Ramos (cell line): Measurements from ENCODE around the gene MTA1.

Experiments
- in situ Hi-C: fragments of 300-500 bp; cut with MboI; formaldehyde crosslinking; loops from one replicate; pipeline ENCODE4 v1.14.3; 2022; ENCODE audit warnings: low sequenced_read_pairs; ENCODE audit not compliant: unreplicated experiment

Gene MTA1

DNA sequence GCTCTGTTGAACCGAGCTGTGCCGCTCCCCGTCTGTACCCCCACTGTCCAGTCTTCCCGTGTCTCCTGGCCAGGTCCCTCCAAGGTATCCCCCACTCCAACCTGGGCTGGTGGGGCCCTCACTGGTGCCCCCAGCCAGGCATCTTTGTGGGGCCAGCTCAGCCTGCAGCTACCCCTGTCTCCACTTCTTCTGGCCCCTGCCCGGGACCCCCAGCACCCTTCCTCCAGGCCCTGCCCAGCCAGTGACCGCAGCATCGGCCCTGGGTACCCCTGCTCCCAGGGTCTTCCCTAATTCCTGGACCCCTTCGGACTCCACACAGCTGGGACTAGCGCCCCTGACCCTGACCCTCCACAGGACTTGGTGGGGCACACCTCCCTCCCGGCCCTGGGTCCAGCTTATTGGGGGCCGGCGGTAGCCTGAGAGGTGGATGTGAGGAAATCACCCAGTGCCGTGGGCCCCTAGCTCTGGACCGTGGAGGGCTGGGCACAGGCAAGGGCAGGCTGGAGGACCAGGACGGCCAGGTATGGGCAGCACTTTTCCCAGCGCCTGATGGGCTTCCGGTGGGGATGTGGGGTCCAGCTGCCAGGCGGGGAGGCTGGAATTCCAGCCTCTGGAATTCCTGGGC lies 63.0 kb downstream of the MTA1 start:
- in situ Hi-C loops: no loop called here

DNA sequence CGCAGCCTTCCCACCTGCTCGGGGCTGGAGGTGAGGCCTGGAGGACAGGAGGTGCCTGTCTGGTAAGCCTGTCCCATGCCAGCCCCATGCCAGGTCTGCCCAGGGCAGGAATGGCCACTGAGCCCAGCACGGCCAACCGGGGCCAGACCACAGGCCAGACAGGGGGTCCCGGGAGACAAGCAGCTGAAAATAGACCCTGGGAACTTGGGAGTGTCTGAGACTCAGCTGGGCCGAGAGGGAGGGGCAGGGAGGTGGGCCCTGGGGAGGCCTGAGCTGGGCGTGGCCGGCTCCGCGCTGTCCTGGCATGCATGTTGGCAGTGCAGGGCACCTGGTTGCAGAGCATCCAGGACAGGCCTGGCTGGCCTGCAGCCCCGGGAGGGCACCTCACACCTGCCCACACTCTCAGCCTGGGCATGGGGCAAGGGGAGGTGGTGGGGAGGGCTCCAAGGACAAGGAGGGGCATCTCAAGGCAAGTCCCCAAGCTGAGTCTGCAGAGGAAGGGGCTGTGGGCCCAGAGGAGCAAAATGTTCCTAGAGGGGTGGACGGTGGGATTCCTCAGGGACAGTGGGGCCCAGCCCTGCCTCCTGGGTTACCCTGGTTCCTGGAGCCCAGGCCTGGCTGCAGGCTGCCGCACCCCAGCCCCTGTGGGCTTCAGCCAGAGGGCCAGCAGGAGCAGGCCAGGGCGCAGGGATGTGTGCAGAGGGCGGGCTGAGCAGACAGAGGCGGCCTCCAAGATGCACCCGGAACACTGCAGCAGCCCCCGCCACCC lies 63.9 kb downstream of the MTA1 start:
- in situ Hi-C loops: no loop called here

DNA sequence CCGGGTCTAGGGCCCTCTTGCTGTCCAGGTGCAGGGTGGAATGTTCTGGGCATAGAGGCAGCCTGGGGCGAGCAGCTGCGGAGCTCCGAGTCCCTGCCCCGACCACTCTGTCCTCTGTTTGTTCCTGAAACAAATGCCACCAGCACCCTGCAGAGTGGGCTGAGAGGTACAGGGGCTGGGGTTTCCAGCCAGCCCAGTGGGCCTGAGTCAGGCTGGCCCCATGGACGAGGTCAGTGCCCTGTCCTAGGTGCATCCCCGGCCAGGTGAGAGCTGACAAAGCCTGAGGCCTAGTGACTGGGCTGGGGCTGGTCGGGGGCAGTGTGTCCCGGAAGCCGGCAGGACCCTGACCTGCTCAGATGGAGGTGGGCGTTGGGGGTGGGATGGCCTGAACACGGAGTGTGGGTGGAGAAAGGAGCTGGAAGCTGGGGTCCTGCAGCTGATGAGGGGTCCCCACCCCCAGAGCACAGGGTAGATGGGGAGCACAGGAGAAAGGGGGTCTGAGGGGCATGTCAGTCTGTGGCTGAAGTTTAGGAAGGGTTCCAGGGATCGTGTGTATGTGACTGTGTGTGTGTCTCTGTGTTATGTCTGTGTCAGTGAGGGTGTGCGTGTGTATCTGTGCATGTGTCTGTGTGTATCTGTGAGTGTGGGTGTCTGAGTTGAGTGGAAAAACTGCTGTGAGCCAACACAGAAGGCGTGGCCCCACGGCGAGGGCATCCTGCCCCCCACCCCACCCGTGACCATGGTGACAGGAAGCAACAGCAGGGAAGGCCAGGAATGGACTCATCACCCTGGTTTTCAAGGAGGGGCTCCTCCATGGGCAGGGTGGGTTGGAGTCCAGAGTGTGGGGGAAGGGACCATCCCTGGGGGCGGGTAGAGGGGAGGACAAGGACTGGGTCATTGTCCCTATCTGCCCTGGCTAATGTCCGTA lies 64.7 kb downstream of the MTA1 start:
- in situ Hi-C loops: no loop called here

DNA sequence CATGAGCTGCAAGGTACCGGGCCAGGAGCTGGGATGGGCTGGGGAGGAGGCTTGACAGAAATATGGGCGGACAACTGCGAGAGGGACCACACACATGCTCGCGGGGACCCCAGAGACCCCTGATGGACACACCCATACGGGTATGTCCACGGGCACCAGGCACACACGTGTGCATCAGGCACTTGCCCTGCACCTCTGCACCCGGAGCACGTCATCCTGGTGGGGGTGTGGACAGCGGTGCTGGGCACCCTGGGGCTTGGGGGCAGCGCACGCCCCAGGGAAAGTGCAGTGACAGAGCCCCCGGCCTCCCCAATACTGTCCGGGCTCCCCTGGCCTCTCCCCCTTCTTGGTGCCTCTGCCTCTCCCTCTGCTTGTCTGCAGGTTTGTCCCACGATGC lies 65.4 kb downstream of the MTA1 start:
- in situ Hi-C loops: no loop called here

DNA sequence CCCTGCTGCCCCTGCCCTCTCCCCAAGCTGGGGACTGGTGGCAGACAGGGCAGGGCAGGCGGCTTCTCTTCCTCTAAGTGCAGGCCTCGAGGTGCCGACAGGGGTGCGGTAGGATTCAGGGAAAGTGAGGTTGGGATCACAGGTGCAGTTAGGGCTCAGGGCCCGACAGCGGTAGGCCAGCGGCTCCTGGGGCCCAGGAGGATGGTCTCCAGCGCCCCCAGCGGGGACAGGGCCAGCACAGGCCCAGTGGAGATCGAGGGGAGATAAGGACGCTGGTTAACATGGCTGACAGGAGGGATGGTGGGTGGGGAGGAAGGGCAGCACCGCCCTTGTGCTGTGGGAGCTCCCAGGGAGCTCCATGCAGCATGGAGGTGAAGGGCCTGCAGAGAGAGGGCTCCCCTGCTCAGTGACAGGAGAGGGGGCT lies 66.1 kb downstream of the MTA1 start:
- in situ Hi-C loops: no loop called here

DNA sequence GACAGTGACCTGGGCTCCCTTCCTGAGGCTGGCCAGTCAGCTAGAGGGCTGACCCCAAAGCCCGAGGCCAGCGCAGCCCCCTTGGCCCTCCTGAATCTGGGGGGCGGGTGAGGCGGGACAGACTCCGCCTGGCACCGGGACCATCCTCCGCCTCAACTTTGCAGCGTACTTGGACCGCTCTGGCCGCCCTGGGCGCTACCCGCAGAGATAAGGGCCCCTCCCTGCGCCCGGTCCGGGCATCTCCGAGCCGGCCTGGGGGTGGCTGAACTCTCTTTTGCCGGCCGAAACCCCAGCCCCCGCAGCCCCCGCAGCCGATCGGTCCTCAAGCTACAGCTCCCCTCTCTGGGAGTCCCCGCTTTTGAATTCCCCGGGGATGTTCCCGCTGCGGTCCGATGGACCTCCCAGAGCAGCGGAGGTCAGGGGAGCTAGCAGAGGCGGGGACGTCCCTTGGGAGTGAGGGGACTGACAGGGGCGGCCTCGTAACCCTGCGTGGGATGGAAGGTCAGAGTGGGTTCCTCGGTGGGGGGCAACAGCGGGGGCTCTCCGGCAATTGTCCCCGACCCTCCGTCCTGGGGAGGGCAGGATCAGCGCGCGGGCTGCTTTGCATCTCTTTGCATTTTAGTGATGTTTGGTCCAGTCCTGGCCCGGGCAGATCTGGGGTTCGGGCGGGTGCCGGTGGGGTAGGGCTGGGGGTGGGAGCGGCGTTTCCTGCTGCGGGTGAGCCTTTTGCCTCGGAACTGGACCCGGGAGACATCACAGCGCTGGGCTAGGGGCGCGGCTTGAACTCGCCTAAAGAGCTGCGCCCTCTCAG lies 66.7 kb downstream of the MTA1 start, which contains the start of gene CRIP1:
TSS of gene CRIP1 (plus strand) at position 724 of the 811 bp plus-strand sequence. CDS start 374 bp downstream, outside the sequence.
- in situ Hi-C loops: no loop called here

DNA sequence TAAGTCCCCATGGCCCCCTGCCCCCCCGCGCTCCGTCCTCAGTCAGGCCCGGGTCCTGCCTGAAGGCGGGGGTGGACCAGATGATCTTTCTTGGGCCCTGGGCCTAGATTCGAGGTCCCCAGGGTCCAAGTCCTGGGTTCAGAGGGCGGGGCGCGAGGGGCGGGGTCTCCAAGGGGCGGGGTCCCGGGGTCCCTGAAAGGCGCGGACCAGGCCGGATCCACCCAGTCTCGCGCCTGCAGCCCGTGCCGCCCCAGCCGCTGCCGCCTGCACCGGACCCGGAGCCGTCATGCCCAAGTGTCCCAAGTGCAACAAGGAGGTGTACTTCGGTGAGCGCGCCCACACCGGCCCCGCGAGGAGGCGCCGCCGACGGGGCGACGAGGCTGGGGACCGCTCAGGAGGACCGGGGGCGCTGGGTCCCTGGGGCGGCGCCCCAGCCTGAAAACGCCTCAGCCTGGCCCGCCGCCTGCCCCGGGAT lies 67.4 kb downstream of the MTA1 start:
- in situ Hi-C loops: no loop called here

DNA sequence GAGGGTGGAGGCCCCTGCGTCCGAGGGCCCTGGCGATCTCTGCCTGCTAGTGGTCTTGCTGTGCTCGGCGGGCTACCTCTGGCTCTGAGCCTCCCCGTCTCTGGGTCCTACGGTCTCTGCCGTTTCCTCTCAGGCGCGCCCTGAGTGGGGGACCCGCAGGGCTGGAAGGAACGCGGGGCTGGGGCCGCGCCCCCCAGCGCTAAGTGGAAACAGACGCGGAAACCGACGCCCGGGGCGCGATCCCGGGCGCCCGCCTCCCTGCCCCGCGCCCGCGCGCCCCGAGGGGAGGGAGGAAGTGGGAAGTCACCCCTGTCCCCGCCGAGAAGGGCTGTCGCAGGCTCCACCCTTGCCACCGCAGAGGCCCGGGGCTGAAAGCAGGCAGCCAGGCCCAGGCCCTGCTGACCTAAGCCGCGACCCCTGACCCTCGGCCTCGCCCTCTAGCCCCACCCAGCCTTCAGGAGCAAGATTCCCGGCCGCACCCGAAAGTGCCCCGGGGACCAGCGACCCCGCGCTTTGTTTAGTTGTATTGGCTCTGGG lies 67.9 kb downstream of the MTA1 start:
- in situ Hi-C loops: no loop called here

DNA sequence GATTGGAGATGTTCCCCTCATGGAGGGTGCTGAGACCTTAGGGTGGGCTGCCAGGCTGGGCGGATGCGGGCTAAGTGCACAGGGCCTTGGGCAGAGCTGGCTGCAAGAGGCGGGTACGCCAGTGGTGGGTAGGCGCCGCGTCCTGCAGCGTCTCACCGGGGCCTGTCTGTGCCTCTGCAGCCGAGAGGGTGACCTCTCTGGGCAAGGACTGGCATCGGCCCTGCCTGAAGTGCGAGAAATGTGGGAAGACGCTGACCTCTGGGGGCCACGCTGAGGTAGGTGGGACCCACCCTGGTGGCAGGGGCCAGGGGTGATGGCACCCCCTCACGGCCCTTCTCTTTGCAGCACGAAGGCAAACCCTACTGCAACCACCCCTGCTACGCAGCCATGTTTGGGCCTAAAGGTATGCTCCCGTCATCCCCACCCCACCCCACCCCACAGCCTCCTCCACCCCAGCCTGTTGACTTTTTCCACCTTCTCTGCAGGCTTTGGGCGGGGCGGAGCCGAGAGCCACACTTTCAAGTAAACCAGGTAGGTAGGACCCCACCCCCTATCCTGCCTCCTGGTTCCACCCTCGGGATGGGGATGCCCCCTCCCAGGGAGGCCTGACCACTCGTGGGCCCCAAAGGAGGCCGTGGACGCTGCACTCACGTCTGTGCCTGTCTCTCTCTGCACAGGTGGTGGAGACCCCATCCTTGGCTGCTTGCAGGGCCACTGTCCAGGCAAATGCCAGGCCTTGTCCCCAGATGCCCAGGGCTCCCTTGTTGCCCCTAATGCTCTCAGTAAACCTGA lies 68.6 kb downstream of the MTA1 start:
- in situ Hi-C loops: no loop called here

DNA sequence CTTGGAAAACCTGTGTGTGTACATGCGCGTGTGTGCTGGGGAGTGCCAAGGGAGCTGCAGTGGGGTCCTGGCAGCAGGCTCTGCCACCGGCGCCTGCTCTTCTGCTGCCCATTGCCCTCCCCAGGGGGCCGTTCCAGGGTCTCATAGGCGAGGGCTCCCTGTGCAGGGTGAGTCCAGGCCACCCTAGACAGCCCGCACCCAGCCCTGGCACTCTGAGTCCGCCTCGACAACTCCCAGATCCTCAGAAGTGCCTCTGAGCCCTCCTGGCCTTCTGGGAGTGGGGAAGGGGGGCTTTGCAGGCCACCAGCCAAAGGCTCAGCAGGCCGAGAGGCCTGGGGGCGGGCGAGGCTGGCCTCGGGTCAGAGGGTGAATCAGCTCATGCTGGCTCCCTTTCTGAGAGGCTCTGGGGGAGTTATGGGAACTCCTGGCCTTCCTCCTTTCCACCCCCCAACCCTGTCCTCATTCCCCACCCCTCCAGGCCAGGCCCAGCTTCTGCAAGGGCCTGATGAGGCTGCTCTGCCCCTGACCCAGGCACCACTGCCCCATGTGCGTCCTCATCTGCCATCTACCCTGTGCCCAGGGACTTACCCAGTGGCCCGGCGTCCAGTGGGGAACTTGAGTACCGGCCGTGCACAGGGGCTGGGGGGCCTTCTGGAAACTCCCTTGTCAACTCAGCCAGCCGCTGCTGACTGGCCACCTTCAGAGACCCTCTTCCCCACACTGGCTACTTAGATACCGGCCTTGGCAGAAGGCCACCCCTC lies 69.3 kb downstream of the MTA1 start:
- in situ Hi-C loops: no loop called here

DNA sequence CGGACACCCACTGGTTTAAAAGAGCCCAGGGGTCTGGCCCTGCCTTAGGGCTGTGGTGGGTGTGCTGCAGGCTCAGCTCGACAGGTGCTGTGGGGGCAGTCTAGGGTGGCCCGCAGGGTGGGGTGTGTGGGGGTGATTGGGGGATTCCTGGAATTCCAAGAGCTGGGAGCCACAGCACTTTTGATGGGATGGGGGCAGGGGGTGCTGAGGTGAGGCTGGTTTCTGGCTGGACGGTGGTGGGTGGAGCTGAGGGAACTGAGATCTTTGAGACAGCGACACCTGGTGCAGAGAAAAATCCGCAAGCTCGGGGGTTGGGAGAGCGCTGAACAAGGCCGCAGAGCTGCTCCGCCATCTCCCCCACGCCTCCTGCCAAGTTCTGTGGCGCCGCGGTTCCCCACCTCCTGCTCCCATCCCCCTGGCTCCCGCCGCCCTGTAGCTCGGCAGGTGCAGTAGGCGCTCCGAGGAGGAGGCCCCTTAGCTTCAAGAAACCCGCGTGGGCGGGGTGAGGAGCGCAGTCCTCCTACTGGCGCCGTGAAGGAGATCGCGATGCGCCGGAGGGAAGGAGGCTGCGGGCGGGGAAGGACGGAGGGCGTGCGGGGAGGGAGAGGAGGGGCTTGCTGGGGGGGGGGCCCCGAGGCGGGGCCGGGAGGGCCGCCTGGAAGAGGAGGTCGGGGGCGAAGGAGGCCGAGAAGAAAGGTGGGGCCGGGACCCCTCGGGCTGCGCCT lies 70.1 kb downstream of the MTA1 start:
- in situ Hi-C loops: no loop called here

DNA sequence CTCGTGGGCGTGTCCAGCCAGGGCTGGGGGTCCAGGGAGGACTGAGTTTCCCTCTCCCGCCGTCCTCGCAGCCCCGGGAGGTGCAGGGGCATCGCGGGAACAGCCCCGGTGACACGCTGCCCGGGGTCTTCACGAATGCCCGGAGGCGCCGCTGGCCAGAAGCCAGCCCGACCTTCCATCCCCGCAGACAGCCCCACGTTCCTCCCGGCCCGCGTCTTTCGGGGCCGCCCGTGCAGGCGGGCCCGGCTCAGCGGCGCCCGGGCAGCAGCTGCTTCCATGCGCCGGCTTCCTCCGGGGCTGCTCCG lies 70.6 kb downstream of the MTA1 start:
- in situ Hi-C loops: no loop called here

DNA sequence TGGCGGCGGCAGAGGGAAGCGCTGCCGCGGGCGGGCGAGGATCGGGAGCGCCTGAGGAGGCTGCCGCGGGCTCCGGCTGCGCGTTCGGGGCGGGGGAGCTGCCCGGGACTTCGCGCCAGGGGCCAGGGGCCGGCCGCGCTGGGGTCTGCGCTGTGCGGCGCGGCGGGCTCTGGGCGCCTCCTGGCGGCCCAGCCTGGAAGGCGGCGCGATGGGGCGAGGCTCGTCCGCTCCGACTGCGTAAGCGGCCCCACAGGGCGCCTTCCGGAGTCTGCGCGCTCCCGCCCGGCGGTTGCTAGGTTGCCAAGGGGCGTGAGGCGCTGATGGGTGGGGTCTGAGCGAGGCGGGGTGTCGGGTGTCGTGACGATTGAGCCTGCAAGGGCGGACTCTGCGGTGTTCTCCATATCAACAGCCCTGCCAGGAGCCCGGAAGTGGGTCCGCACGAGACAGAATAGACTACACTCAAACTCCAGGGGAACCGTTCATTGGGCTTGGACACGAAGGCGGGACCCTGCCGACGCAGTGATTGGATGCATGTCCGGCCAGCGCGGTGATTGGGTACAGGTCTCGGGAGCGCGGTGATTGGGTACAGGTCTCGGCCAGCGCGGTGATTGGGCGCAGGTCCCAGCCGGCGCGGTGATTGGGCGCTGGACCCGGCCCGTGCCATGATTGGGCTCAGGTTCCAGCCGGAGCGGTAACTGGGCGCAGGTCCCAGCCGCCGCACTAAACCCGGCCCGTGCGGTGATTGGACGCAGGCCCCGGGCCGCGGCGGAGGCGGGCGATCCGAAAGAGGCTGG lies 71.1 kb downstream of the MTA1 start, which contains the start of gene TEDC1:
TSS of gene TEDC1 (plus strand) at position 675 of the 794 bp plus-strand sequence. CDS start 130 bp downstream, outside the sequence.
- in situ Hi-C loops: no loop called here

DNA sequence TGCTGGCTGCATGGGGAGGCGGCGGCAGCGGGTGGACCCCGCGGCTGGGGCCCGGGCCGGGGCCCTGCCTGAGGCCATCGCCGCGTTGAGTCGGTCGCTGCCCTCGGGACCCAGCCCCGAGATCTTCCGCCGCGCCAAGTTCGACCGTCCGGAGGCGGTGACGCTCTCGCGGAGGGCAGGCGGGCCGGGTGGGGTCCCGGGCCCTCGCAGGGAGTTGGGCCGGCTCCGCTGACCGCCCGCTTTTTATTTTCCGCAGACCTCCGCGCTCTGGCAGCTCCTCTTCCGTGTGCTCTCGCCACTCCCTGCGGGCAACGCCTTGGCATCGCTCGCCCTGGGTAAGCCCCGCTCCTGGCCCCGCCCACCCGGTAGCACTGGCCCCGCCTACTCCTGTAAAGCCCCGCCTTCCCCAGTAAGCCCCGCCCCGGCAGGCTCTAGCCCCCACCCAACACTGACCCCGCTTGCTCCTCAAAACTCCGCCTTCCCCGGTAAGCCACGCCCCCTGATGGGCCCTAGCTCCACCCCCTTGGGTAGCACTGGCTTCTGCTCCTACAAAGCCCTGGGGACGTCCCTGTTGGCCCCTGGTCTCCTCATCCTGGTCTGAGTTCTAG lies 71.8 kb downstream of the MTA1 start:
- in situ Hi-C loops: no loop called here

DNA sequence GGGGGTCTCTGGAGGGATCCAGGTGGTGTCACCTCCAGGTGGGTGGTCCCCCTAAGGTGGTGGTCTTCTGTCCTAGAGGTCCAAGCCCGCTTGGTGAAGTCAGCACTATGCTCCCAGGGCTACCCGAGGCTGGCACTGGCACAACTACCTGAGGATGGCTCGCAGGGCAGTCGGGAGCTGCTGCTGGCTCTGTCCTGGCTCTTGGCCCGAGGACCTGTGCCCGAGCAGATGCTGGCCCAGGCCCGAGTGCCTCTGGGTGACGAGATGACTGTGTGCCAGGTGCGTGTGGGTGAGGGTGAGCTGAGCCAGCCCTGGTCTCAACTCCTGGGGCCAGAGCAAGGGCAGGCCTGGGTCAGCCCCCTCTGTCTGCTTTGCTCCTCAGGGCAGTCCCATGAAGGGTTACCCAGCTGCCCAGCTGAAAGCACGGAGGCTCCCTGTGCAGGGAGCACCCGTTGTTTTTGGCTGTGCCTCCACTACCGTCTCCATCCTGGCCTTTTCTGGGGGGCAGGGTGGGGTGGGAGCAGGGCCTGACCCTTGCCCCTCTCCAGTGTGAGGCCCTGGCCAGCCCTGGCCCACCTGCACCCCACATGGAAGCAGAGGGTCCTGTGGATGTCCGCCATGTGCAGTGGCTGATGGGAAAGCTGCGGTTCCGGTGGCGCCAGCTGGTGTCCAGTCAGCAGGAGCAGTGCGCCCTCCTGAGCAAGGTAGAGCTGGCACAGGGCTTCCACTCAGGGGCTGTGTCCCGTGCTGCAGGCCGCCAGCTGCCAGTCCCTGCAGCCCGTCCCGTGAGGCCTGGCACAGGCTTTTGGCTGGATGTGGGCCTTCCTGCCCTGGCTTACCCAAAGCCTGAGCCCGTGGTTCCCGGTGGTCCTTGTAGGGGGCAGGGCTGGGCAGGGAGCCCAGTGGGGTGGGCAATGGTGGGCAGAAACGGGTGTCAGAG lies 72.7 kb downstream of the MTA1 start:
- in situ Hi-C loops: no loop called here
